Measurements from ENCODE around the gene ASB13.

DNA sequence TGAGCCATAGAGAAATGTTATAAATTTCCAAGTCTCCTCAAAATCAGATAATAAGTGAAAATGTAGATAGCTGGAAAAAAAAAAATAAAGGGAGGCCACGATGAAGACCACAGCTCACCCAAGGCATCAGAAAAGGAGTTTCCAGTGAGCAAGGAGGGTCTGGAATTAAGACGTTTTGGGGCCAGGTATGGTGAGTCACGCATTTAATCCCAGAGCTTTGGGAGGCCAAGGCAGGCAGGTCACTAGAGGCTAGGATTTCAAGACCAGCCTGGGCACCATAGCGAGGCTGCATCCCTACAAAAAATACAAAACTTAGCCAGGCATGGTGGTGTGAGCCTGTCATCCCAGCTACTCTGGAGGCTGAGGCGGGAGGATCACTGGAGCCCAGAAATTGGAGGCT is 65.5 kb downstream of the ASB13 start:
- TF ChIP-seq POLR2A (IDR thresholded peaks at IDR 0.05; ENCODE audit: low read length) = no peak
- TF ChIP-seq GATA1 (IDR thresholded peaks at IDR 0.05; ENCODE audit: low read depth, low read length) = no peak

Measured in erythroblast (primary cell).